Hepatocyte (in vitro differentiated cells): Measurements from ENCODE around the gene ITFG1.

ENCODE experiments used
- EZH2 ChIP-seq: fragments of 200-600 bp; sonication (generic); IDR thresholded peaks from 2 replicates; pipeline ENCODE4 v1.6.1; 2016; ENCODE audit warnings: antibody characterized with exemption, mild to moderate bottlenecking, borderline replicate concordance
- EZH2phosphoT487 ChIP-seq: fragments of 200-600 bp; sonication (generic); IDR thresholded peaks from one replicate; pipeline ENCODE4 v1.6.1; 2018; ENCODE audit warnings: antibody characterized with exemption, mild to moderate bottlenecking, low read depth, moderate library complexity; ENCODE audit not compliant: unreplicated experiment, severe bottlenecking
- TF ChIP-seq, protein P1 (sequence below): fragments of 200-600 bp; sonication (generic); IDR thresholded peaks from 2 replicates; pipeline ENCODE4 v1.5.1; 2016; ENCODE audit warnings: antibody characterized with exemption, mild to moderate bottlenecking; ENCODE audit not compliant: poor library complexity

DNA sequence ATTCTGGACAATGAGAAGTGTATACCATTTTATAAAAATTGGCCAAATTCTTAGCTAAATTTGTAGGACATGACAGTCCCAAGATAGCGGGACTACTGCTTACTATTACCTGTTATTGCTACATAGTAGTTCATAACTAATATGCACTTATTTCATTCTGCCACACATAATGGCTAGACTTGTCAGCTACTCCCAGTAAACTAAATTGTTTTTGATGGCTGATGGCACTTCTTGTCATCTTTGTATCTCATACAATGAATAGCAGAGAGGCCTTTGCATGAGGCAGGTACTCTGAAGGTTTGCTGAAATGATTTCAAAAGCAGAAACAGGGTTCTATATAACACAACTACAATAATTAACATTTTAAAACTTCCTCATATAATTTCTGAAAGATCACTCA lies 44.0 kb downstream of the ITFG1 start:
- TF ChIP-seq EZH2, result no peak
- TF ChIP-seq, protein P1, sequence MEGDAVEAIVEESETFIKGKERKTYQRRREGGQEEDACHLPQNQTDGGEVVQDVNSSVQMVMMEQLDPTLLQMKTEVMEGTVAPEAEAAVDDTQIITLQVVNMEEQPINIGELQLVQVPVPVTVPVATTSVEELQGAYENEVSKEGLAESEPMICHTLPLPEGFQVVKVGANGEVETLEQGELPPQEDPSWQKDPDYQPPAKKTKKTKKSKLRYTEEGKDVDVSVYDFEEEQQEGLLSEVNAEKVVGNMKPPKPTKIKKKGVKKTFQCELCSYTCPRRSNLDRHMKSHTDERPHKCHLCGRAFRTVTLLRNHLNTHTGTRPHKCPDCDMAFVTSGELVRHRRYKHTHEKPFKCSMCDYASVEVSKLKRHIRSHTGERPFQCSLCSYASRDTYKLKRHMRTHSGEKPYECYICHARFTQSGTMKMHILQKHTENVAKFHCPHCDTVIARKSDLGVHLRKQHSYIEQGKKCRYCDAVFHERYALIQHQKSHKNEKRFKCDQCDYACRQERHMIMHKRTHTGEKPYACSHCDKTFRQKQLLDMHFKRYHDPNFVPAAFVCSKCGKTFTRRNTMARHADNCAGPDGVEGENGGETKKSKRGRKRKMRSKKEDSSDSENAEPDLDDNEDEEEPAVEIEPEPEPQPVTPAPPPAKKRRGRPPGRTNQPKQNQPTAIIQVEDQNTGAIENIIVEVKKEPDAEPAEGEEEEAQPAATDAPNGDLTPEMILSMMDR, result no peak
- TF ChIP-seq EZH2phosphoT487, result no peak
